Natural killer cell (primary cell): ENCODE results near the gene POMGNT2. TPM values are rescaled to one million over a fixed set of nuclear protein-coding genes. Genes with fewer than 3 reads are reported as not detected.

Source experiments
- ATAC-seq, 3 donors: fragments of 150-1000 bp in 2 of 3; fragments of 200-7000 bp in 1 of 3; cut with Tn5 transposase; 1 replicate in 1 of 3; 2 replicates in 2 of 3; pipeline ENCODE4 v1.10.0; 2021; ENCODE audit warnings: mild to moderate bottlenecking in 2 of 3, moderate library complexity in 2 of 3
- DNase-seq, 2 donors: peaks; one replicate each; pipeline versions ENCODE4 v3.0.0 to v3.0.0-alpha.2; 2013 to 2021; ENCODE audit warnings: mixed read lengths in 1 of 2
- H3K27ac ChIP-seq: one replicate; pipeline ENCODE4 v1.5.1; 2013; ENCODE audit warnings: mild to moderate bottlenecking, low read length
- H3K27me3 ChIP-seq: one replicate; pipeline ENCODE4 v1.6.1; 2013; ENCODE audit warnings: low read length; ENCODE audit not compliant: control insufficient read depth, insufficient read depth
- H3K36me3 ChIP-seq: one replicate; pipeline ENCODE4 v1.6.1; 2013; ENCODE audit warnings: low read length; ENCODE audit not compliant: control insufficient read depth, insufficient read depth
- H3K4me1 ChIP-seq: one replicate; pipeline ENCODE4 v1.6.1; 2013; ENCODE audit warnings: low read length; ENCODE audit not compliant: control insufficient read depth, insufficient read depth
- H3K4me3 ChIP-seq: one replicate; pipeline ENCODE4 v1.5.1; 2013; ENCODE audit warnings: low read length
- H3K9me3 ChIP-seq: one replicate; pipeline ENCODE4 v1.6.1; 2013; ENCODE audit warnings: low read length; ENCODE audit not compliant: control insufficient read depth, insufficient read depth
- H3K27ac Mint-ChIP-seq, 2 donors: one replicate each; pipeline ENCODE4 v1.8.0; 2022; ENCODE audit warnings: mild to moderate bottlenecking in 2 of 2, mixed read lengths in 2 of 2, moderate library complexity in 1 of 2
- H3K27me3 Mint-ChIP-seq, 2 donors: one replicate each; pipeline ENCODE4 v1.8.0; 2022; ENCODE audit warnings: low read depth in 2 of 2, mixed read lengths in 2 of 2
- H3K36me3 Mint-ChIP-seq: one replicate; pipeline ENCODE4 v1.8.0; 2022; ENCODE audit warnings: mixed read lengths
- H3K4me1 Mint-ChIP-seq, 2 donors: one replicate each; pipeline ENCODE4 v1.8.0; 2022; ENCODE audit warnings: mixed read lengths in 2 of 2
- H3K4me3 Mint-ChIP-seq: one replicate; pipeline ENCODE4 v1.8.0; 2022; ENCODE audit warnings: mild to moderate bottlenecking, moderate library complexity, mixed read lengths
- H3K9me3 Mint-ChIP-seq, 2 donors: one replicate each; pipeline ENCODE4 v1.8.0; 2022; ENCODE audit warnings: mixed read lengths in 2 of 2
- WGBS: methylation state at CpG from one replicate; pipeline ENCODE4 v1.1.7; 2013; ENCODE audit warnings: missing lambda C conversion rate; ENCODE audit not compliant: insufficient coverage; 5-methylcytosine and 5-hydroxymethylcytosine counted together
- intact Hi-C: fragments of 100-400 bp; cut with micrococcal nuclease; formaldehyde crosslinking; loops from one replicate; pipeline ENCODE4 v1.14.2; 2022
- total RNA-seq, 4 donors: library from RNA; stranded (reverse); fragments of 120-200 nt in 1 of 4; gene quantifications; one replicate each; pipeline versions ENCODE4 v1.2.3 to v1.2.4, GENCODE V29; 2013 to 2022
- TF ChIP-seq, protein P1 (sequence below): fragments of 200-600 bp; IDR thresholded peaks from one replicate; pipeline ENCODE4 v1.8.0; 2022; ENCODE audit warnings: antibody characterized with exemption

Gene POMGNT2
- total RNA-seq: 1 to 10 TPM; 4.3 to 7.4 (median 6.6) TPM
- total RNA-seq (2013): 4.1 TPM

DNA sequence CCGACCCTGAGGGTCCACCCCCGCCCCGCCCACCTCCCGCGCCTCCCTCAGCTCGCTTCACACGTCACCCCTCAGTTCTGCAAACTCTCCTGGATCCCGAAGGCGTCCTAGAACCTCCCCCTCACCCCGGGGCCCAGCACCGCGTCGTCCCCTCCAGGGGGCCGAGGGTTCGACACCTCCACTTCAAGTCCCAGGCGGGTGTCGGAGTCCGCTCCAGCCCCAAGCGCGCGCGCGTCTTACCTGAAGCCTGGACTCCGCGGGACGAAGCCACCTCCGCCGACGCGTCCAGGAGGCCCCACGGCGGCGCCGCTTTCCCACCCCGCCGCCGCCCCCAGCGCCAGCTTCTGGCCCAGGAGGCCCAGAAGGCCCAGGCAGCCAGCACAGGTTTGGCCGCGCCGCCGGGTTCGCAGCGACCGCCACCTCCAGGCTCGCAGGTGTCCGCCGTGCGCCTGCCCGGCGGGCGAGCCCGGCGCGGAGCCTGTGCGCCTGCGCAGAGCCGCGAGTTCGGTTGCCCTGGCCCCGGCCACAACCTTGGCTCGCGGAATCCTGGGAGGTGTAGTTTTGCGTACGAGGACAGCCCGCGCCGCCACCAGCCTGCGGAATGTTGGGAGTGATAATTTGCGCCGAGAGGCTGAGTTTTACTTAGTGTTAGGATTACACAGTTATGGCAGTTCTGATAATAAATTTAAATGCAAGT, at the start of gene POMGNT2:
POMGNT2 (minus strand) TSS at position 484 of the 697 bp plus-strand sequence. CDS start 24,648 bp downstream, outside the sequence.
- no peaks in the 10 kb centered on the region for H3K27me3 ChIP-seq
- H3K9me3 ChIP-seq: no peaks in the 10 kb centered on the region
- H3K4me3 ChIP-seq: peak within 1 kb of the TSS; percentile 65
- Mint-ChIP-seq H3K4me3 (peak within 1 kb of the TSS; percentile 79), H3K27me3 (no peaks in the 10 kb centered on the region), H3K36me3 (no peaks in the 10 kb centered on the region), H3K9me3 (no peaks in the 10 kb centered on the region), H3K4me1 (peaks cover 0 to 27% of the 10 kb centered on the region in 2 donors), H3K27ac (peak within 1 kb of the TSS; percentile 9 to 70)
- intact Hi-C loops: no loop called here
- no peaks in the 10 kb centered on the region for H3K36me3 ChIP-seq
- H3K4me1 ChIP-seq: peaks cover 15% of the 10 kb centered on the region
- ATAC-seq (peak; percentile 93 to 99 (median 96)), DNase-seq (peak; percentile 82 to 95)
- TF ChIP-seq, protein P1, sequence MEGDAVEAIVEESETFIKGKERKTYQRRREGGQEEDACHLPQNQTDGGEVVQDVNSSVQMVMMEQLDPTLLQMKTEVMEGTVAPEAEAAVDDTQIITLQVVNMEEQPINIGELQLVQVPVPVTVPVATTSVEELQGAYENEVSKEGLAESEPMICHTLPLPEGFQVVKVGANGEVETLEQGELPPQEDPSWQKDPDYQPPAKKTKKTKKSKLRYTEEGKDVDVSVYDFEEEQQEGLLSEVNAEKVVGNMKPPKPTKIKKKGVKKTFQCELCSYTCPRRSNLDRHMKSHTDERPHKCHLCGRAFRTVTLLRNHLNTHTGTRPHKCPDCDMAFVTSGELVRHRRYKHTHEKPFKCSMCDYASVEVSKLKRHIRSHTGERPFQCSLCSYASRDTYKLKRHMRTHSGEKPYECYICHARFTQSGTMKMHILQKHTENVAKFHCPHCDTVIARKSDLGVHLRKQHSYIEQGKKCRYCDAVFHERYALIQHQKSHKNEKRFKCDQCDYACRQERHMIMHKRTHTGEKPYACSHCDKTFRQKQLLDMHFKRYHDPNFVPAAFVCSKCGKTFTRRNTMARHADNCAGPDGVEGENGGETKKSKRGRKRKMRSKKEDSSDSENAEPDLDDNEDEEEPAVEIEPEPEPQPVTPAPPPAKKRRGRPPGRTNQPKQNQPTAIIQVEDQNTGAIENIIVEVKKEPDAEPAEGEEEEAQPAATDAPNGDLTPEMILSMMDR: no peak
- under 1% methylated on average over 67 of the region's 71 CpGs for WGBS
- no peak within 1 kb of the TSS for H3K27ac ChIP-seq

DNA sequence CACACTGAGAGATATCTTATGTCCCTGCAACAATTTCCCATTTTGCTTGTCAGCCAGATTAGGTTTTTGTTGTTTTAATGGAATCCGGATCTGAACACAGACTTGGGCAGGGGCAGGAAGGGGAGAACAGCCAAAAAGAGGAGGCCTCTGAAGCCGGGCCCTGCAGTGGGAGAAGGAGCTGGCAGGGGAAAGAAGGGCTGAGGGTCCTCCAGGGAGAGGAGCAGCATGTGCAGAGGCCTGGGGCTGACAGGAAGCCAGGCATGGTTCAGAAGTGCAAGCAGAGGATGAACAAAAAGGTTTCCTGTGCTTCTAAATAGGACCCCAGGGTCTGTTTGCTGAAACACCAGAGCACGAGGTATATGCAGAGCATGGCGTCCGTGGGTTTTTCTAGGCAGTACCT, 49.1 kb upstream of the POMGNT2 start:
- ATAC-seq: no peak
- H3K27ac Mint-ChIP-seq: no peak overlapping the region
- H3K4me3 Mint-ChIP-seq: no peak overlapping the region
- intact Hi-C loops: no loop called here
- Histone ChIP-seq H3K4me1 (no peaks in the 10 kb centered on the region), H3K27me3 (no peaks in the 10 kb centered on the region), H3K4me3 (no peak overlapping the region), H3K9me3 (no peaks in the 10 kb centered on the region), H3K36me3 (no peaks in the 10 kb centered on the region), H3K27ac (no peak overlapping the region)
- no peaks in the 10 kb centered on the region for H3K4me1 Mint-ChIP-seq
- no peaks in the 10 kb centered on the region for H3K9me3 Mint-ChIP-seq
- peaks cover 5 to 36% of the 10 kb centered on the region in 2 donors for H3K27me3 Mint-ChIP-seq
- WGBS: 69% methylated on average over 5 of the region's 5 CpGs
- H3K36me3 Mint-ChIP-seq: no peaks in the 10 kb centered on the region
- TF ChIP-seq, protein P1: no peak
- DNase-seq: no peak

DNA sequence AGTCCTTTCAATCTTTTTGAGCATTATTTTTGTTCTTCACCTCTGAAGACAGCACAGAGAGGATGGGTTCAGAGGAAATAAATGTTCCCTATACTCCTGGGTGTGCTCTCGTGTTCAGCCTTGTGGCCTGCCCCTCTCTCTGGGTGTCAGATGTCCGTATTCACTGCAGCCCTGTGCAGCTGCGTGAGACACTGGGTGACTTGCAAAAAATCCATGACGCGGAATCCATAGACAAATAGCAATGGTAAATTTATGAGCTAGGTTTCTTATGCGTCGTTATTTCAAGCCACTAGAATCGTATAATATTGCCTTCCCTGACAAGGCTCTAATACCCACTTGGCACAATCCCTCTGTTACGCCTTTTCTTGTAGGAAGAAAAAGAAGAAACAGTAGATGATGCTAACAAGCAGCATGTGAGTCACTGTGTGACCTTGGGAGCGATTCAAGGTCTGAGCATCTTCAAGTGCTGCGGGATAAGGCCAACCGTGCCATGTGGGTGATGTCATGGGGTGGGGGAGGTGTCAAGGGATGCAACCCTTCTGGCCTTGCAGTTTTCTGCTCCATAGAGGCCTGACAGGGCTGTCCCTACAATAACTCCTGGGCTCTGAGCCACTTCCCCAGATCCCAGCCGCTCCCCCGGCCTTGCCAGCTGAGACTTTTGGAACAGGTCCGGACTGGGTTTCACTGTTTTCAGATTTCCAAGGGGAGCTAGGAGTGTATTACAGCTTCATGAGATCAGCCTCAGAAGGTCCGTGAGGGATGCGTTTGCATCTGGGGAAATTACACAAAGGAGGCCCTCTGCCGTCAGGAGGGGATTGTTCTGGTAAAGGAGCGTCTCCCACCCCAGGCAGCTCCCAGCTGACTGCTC, 47.6 kb upstream of the POMGNT2 start:
- H3K4me3 Mint-ChIP-seq: no peak overlapping the region

More for the DNA sequence above, 47.6 kb upstream of the POMGNT2 start:
- H3K27me3 Mint-ChIP-seq: peaks cover 8 to 36% of the 10 kb centered on the region in 2 donors
- H3K4me1 Mint-ChIP-seq: no peaks in the 10 kb centered on the region
- TF ChIP-seq, protein P1: no peak
- intact Hi-C loops: no loop called here
- Histone ChIP-seq H3K27ac (no peak overlapping the region), H3K4me3 (no peak overlapping the region), H3K36me3 (no peaks in the 10 kb centered on the region), H3K9me3 (no peaks in the 10 kb centered on the region), H3K27me3 (no peaks in the 10 kb centered on the region), H3K4me1 (no peaks in the 10 kb centered on the region)
- DNase-seq (no peak), ATAC-seq (no peak)
- no peak overlapping the region for H3K27ac Mint-ChIP-seq
- WGBS: 74% methylated on average over 19 of the region's 19 CpGs
- H3K36me3 Mint-ChIP-seq: no peaks in the 10 kb centered on the region
- no peaks in the 10 kb centered on the region for H3K9me3 Mint-ChIP-seq
